HG03432 (cell line): ENCODE results near the gene ACOT2.
"Not testable (repeated sequence)": the region's sequence is repeated elsewhere in the genome, so short reads cannot be mapped to it uniquely, and the experiment has no call there.

Experiments used
- ATAC-seq: cut with Tn5 transposase; IDR thresholded peaks from one replicate; pipeline ENCODE4 v1.9.1; 2021; ENCODE audit warnings: mild to moderate bottlenecking, moderate library complexity; ENCODE audit not compliant: unreplicated experiment

ACOT2 gene

GRCh38 chr14:73567951-73568885, 795 bp upstream of the ACOT2 start:
- ATAC-seq: no peak

GRCh38 chr14:73568886-73569184, 178 bp upstream of the ACOT2 start:
- not testable (repeated sequence) for ATAC-seq

GRCh38 chr14:73570913-73571312, 1.9 kb downstream of the ACOT2 start:
- ATAC-seq: peak; percentile 55

GRCh38 chr14:73573034-73573433, 4.0 kb downstream of the ACOT2 start:
- ATAC-seq: not testable (repeated sequence)

- ATAC-seq: not testable (repeated sequence)
Measured at GRCh38 chr14:73573740-73574139, 4.7 kb downstream of the ACOT2 start.

- ATAC-seq: not testable (repeated sequence)
Measured at GRCh38 chr14:73574251-73574650, 5.2 kb downstream of the ACOT2 start.

- ATAC-seq: no peak
Measured at GRCh38 chr14:73576391-73576790, 7.4 kb downstream of the ACOT2 start.

- ATAC-seq: not testable (repeated sequence)
Measured at GRCh38 chr14:73577214-73577613, 8.2 kb downstream of the ACOT2 start.

GRCh38 chr14:73582102-73582979, 13.3 kb downstream of the ACOT2 start:
- not testable (repeated sequence) for ATAC-seq

- no peak for ATAC-seq
Measured at GRCh38 chr14:73588695-73589094, 19.7 kb downstream of the ACOT2 start.

GRCh38 chr14:73589116-73589515, 20.1 kb downstream of the ACOT2 start:
- no peak for ATAC-seq

GRCh38 chr14:73590673-73591004, 21.6 kb downstream of the ACOT2 start:
- ATAC-seq: not testable (repeated sequence)

GRCh38 chr14:73591690-73592449, 22.9 kb downstream of the ACOT2 start, which contains the start of gene ACOT4:
TSS of gene ACOT4 (plus strand) at chr14:73591873. CDS start at chr14:73591960, 87 bp downstream.
- ATAC-seq: peak; percentile 59

- no peak for ATAC-seq
Measured at GRCh38 chr14:73594491-73594890, 25.5 kb downstream of the ACOT2 start.

GRCh38 chr14:73599499-73599898, 30.5 kb downstream of the ACOT2 start:
- ATAC-seq: no peak

GRCh38 chr14:73602994-73603393, 34.0 kb downstream of the ACOT2 start:
- ATAC-seq: no peak

GRCh38 chr14:73606271-73606670, 37.3 kb downstream of the ACOT2 start:
- ATAC-seq: no peak

- ATAC-seq: no peak
Measured at GRCh38 chr14:73607241-73607640, 38.2 kb downstream of the ACOT2 start.

- no peak for ATAC-seq
Measured at GRCh38 chr14:73610687-73611086, 41.7 kb downstream of the ACOT2 start.

- ATAC-seq: peak; percentile 87
Measured at GRCh38 chr14:73612339-73613045, 43.5 kb downstream of the ACOT2 start, which contains the start of gene ACOT6. TSS of gene ACOT6 (plus strand) at chr14:73612517. CDS start at chr14:73612572, 55 bp downstream.
